Coronary artery (tissue), 2 donors: Measurements from ENCODE around the gene EID2B.

Source experiments
- DNase-seq: peaks from one replicate; pipeline ENCODE4 v3.0.0-alpha.2; 2017; ENCODE audit warnings: low spot score
- H3K27ac ChIP-seq, 2 donors: fragments of 200-600 bp; sonication (generic); one replicate each; pipeline ENCODE4 v1.5.1; 2016 to 2019
- H3K4me3 ChIP-seq: fragments of 200-600 bp; sonication (generic); 2 replicates; pipeline ENCODE4 v1.5.1; 2016; ENCODE audit warnings: mild to moderate bottlenecking, moderate library complexity
- CTCF ChIP-seq: fragments of 200-600 bp; sonication (generic); IDR thresholded peaks from one replicate; pipeline ENCODE4 v1.5.1; 2019; ENCODE audit warnings: antibody characterized with exemption

Gene EID2B

GRCh38 chr19:39557811-39558623, 25.4 kb upstream of the EID2B start:
- TF ChIP-seq CTCF, result no peak
- DNase-seq, result no peak
- Histone ChIP-seq H3K4me3 (peak overlapping the region; percentile 13), H3K27ac (no peak overlapping the region)

GRCh38 chr19:39555883-39556282, 23.2 kb upstream of the EID2B start:
- DNase-seq, result no peak
- Histone ChIP-seq H3K27ac (no peak overlapping the region), H3K4me3 (no peak overlapping the region)
- TF ChIP-seq CTCF, result no peak

- no peak for DNase-seq
These were observed 22.2 kb upstream of the EID2B start for GRCh38 chr19:39554701-39555311.

GRCh38 chr19:39553082-39553652, 20.5 kb upstream of the EID2B start:
- H3K27ac ChIP-seq, result no peak overlapping the region
- TF ChIP-seq CTCF, result no peak
- no peak overlapping the region for H3K4me3 ChIP-seq
- no peak for DNase-seq

More at GRCh38 chr19:39554701-39555311, 22.2 kb upstream of the EID2B start:
- Histone ChIP-seq H3K4me3 (no peak overlapping the region), H3K27ac (no peak overlapping the region)
- TF ChIP-seq CTCF, result no peak

GRCh38 chr19:39550197-39550596, 17.5 kb upstream of the EID2B start:
- H3K4me3 ChIP-seq, result no peak overlapping the region
- no peak overlapping the region for H3K27ac ChIP-seq
- TF ChIP-seq CTCF, result no peak
- DNase-seq, result no peak

- TF ChIP-seq CTCF, result no peak
- H3K27ac ChIP-seq, result no peak overlapping the region
- H3K4me3 ChIP-seq, result no peak overlapping the region
- DNase-seq, result no peak
These were observed 13.9 kb upstream of the EID2B start for GRCh38 chr19:39546599-39546998.
